Measurements from ENCODE around the gene EXOSC6.

The EXOSC6 gene

GRCh38 chr16:70255574-70255973, 3.8 kb upstream of the EXOSC6 start:
- Histone ChIP-seq H3K4me1 (no peaks in the 10 kb centered on the region), H3K36me3 (peaks cover 87% of the 10 kb centered on the region), H3K9me3 (no peaks in the 10 kb centered on the region), H3K27me3 (no peaks in the 10 kb centered on the region), H3K4me3 (ENCODE audit: low read depth, low read length) (no peak overlapping the region)
- DNase-seq: no peak
- TF ChIP-seq, protein P1, sequence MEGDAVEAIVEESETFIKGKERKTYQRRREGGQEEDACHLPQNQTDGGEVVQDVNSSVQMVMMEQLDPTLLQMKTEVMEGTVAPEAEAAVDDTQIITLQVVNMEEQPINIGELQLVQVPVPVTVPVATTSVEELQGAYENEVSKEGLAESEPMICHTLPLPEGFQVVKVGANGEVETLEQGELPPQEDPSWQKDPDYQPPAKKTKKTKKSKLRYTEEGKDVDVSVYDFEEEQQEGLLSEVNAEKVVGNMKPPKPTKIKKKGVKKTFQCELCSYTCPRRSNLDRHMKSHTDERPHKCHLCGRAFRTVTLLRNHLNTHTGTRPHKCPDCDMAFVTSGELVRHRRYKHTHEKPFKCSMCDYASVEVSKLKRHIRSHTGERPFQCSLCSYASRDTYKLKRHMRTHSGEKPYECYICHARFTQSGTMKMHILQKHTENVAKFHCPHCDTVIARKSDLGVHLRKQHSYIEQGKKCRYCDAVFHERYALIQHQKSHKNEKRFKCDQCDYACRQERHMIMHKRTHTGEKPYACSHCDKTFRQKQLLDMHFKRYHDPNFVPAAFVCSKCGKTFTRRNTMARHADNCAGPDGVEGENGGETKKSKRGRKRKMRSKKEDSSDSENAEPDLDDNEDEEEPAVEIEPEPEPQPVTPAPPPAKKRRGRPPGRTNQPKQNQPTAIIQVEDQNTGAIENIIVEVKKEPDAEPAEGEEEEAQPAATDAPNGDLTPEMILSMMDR (IDR thresholded peaks at IDR 0.05; ENCODE audit: low read depth, low read length): no peak

GRCh38 chr16:70254965-70255286, 3.2 kb upstream of the EXOSC6 start:
- H3K27me3 ChIP-seq: no peaks in the 10 kb centered on the region
- no peak for DNase-seq
- no peaks in the 10 kb centered on the region for H3K4me1 ChIP-seq
- H3K36me3 ChIP-seq: peaks cover 80% of the 10 kb centered on the region
- no peak overlapping the region for H3K4me3 ChIP-seq (ENCODE audit: low read depth, low read length)
- TF ChIP-seq, protein P1 (IDR thresholded peaks at IDR 0.05; ENCODE audit: low read depth, low read length): no peak
- H3K9me3 ChIP-seq: no peaks in the 10 kb centered on the region

DNA sequence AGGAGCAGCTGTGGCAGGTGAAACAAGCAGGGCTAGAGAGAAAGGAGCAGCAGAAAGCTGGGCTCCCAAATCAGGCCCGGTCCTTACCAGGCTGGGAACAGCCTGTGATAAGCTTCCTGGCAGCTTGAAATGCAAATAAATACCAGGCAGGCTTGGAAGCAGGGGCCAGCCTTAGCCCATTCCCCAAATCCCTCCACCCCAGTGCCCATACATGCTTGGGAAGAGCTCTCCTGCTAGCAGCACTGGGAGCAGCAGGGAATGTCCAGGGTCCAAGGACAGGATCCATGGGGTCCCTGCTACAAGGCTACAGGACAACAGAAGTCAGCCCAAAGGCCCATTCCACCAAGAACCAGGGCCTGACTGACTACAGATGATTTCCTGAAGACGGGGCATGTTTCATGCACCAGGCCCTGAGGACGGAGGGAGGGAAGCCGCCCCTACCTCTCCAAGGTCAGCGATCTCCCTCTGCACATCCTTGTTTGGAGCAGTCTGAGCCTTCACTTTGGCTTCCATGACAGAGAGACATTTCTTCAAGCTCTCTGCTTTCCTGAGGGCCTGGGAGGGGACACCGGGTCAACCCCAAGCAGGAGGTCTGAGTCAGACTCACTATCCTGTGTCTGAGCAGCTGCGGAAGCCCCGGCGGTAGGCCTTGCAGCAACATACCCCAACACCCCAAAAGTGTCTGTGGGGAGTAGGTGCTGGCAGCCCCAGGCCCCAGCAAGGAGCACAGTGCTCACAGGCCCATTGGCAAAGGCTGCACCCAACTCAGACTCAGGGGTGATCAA, 2.6 kb upstream of the EXOSC6 start:
- no peak for DNase-seq
- Histone ChIP-seq H3K9me3 (no peaks in the 10 kb centered on the region), H3K36me3 (peaks cover 78% of the 10 kb centered on the region), H3K4me1 (no peaks in the 10 kb centered on the region; the same call in 1 of the 2 replicates), H3K4me3 (ENCODE audit: low read depth, low read length) (no peak overlapping the region), H3K27me3 (no peaks in the 10 kb centered on the region)
- TF ChIP-seq, protein P1 (IDR thresholded peaks at IDR 0.05; ENCODE audit: low read depth, low read length): no peak

DNA sequence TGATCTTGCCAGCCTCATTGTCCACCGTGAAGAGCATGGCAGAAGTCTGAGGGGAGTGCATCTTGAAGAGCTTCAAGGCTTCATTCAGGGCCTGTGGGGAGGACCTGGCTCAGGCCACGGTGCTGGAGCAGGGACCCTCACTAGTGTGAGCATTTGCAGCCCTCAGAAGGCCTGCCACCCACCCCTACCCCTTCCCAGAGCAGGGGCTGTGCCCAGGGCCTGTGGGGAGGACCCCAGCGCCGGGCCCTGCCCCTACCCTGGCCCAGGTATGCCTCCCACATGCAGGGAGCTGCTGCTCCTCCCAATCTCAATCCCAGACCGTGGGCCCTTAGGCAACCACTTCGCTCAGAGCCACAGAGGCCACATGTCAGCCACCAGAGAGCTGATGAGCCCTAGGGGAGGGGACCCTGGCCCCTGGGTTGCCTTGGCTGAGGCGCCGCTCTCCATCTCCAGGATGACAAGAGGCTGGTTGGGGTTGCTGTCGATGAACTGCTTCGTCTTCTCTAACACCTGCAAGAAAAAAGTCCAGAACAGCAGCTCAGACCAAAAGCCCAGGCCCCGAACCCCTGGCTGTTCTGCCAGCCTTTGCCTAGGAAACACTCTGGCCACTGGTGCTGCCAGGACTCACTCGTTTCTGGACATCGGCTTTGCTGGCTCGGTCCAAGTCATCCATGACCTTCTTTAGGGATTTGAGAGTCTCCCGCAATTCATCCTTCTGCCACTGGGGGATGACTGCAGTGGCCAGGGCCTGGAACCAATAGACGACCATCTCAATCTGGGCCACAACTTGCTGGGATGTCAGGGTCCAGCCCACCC, 1.8 kb upstream of the EXOSC6 start:
- Histone ChIP-seq H3K4me1 (no peaks in the 10 kb centered on the region; the same call in 1 of the 2 replicates), H3K27me3 (no peaks in the 10 kb centered on the region), H3K9me3 (no peaks in the 10 kb centered on the region), H3K36me3 (peaks cover 69% of the 10 kb centered on the region), H3K4me3 (ENCODE audit: low read depth, low read length) (no peak overlapping the region)
- TF ChIP-seq, protein P1 (IDR thresholded peaks at IDR 0.05; ENCODE audit: low read depth, low read length): peak; percentile 69
- DNase-seq: peak; percentile 67

DNA sequence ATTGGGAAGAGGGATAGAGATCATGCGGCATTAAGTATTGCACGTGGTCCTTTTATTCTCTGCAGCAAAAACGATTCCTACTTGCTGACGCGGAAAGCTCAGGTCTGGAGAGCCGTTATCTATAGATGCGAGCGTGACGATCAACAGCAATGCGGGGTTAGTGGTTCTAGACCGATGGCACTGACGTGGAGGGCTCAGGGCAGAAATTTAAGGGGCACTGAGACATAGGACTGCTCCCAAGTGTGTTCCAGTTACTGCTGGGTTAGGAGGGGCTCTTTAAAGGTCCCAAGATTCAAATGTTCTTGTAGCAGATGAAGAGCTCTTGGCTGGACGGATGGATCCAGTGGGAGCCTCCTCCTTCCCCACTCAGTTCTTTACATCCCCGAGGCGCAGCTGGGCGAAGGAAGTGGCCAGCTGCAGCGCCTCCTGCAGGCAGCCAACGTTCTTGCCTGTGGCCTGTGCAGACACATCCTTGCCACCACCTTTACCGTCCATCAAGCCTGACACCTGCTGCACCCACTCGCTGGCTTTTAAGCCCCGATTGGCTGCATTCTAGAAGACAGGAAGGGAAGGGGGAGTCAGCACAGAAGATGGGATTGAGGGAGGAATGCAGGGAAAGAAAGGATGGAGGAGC, 732 bp upstream of the EXOSC6 start:
- DNase-seq: peak; percentile 67
- Histone ChIP-seq H3K9me3 (no peaks in the 10 kb centered on the region), H3K4me1 (no peaks in the 10 kb centered on the region; the same call in 1 of the 2 replicates), H3K4me3 (ENCODE audit: low read depth, low read length) (no peak overlapping the region), H3K27me3 (no peaks in the 10 kb centered on the region), H3K36me3 (peaks cover 59% of the 10 kb centered on the region)
- TF ChIP-seq, protein P1 (IDR thresholded peaks at IDR 0.05; ENCODE audit: low read depth, low read length): peak; percentile 71

All from BE2C (cell line).